Glutamatergic neuron (in vitro differentiated cells): ENCODE data around the gene ZNF787. TPM values are rescaled to one million over a fixed set of nuclear protein-coding genes. Genes with fewer than 3 reads are reported as not detected.

Experiments
- DNase-seq: peaks from one replicate; pipeline ENCODE4 v3.0.0; 2022
- H3K27ac Mint-ChIP-seq: one replicate; pipeline ENCODE4 v1.8.0; 2020; ENCODE audit warnings: mild to moderate bottlenecking, mixed read lengths, inconsistent platforms; ENCODE audit not compliant: unreplicated experiment
- H3K27me3 Mint-ChIP-seq: one replicate; pipeline ENCODE4 v1.8.0; 2020; ENCODE audit warnings: mild to moderate bottlenecking, moderate library complexity, mixed read lengths, inconsistent platforms; ENCODE audit not compliant: unreplicated experiment
- H3K36me3 Mint-ChIP-seq: one replicate; pipeline ENCODE4 v1.8.0; 2020; ENCODE audit warnings: mild to moderate bottlenecking, mixed read lengths, inconsistent platforms; ENCODE audit not compliant: unreplicated experiment
- H3K4me1 Mint-ChIP-seq: one replicate; pipeline ENCODE4 v1.8.0; 2020; ENCODE audit warnings: mild to moderate bottlenecking, low read depth, mixed read lengths, inconsistent platforms; ENCODE audit not compliant: unreplicated experiment
- H3K4me3 Mint-ChIP-seq: one replicate; pipeline ENCODE4 v1.8.0; 2020; ENCODE audit warnings: mild to moderate bottlenecking, mixed read lengths, inconsistent platforms; ENCODE audit not compliant: unreplicated experiment
- H3K9me3 Mint-ChIP-seq: one replicate; pipeline ENCODE4 v1.8.0; 2020; ENCODE audit warnings: mild to moderate bottlenecking, moderate library complexity, mixed read lengths, inconsistent platforms; ENCODE audit not compliant: unreplicated experiment
- CTCF ChIP-seq: fragments of 200-600 bp; sonication (generic); IDR thresholded peaks from one replicate; pipeline ENCODE4 v1.5.0; 2021; ENCODE audit not compliant: partially characterized antibody, unreplicated experiment
- total RNA-seq: library from RNA; stranded (reverse); fragmentation: NEBNext Ultra II Directional; extraction: Animal tissue kit (Norgen Biotek cat#: 25700); gene quantifications from one replicate; pipeline ENCODE4 v1.2.1, GENCODE V29; 2021; ENCODE audit not compliant: unreplicated experiment

ZNF787 gene
- total RNA-seq, 1 donor from 2014 or later = 59.7 TPM

- no peak for TF ChIP-seq CTCF
- Mint-ChIP-seq H3K9me3 (peaks cover 18% of the 10 kb centered on the region), H3K4me1 (no peaks in the 10 kb centered on the region), H3K36me3 (peaks cover 15% of the 10 kb centered on the region), H3K27ac (no peak overlapping the region), H3K4me3 (no peak overlapping the region), H3K27me3 (peaks cover 2% of the 10 kb centered on the region)
- DNase-seq = no peak
Observed at GRCh38 chr19:56053596-56053995, 67.5 kb downstream of the ZNF787 start.

Other genes starting within 250 kb of the ZNF787 start
- gene NLRP13, start 189.0 kb downstream of the ZNF787 start, total RNA-seq = not detected
- gene NLRP8, start 173.5 kb downstream of the ZNF787 start, total RNA-seq = not detected
- gene NLRP5, start 134.5 kb downstream of the ZNF787 start, total RNA-seq = not detected
- gene ZNF444, start 20.0 kb upstream of the ZNF787 start, total RNA-seq = 56.9 TPM
- gene GALP, start 54.7 kb upstream of the ZNF787 start, total RNA-seq = not detected
- not detected for gene ZSCAN5B, start 76.5 kb upstream of the ZNF787 start, total RNA-seq
- 0.32 TPM for gene ZSCAN5C, start 81.0 kb upstream of the ZNF787 start, total RNA-seq
- gene EDDM13, start 151.5 kb upstream of the ZNF787 start, total RNA-seq = not detected
- gene ZSCAN5A, start 193.5 kb upstream of the ZNF787 start, total RNA-seq = 13.1 TPM